ENCODE measurements around the gene ABHD6. TPM values are rescaled to one million over a fixed set of nuclear protein-coding genes. Genes with fewer than 3 reads are reported as not detected.
"Not testable (repeated sequence)": the region's sequence is repeated elsewhere in the genome, so short reads cannot be mapped to it uniquely, and the experiment has no call there.

The ABHD6 gene
- total RNA-seq, 2 experiments from 2014 or later, result 1.1 to 1.6 TPM

- H3K27me3 Mint-ChIP-seq (ENCODE audit: low read depth), result peaks cover 15% of the 10 kb centered on the region
- no peak overlapping the region for H3K27ac Mint-ChIP-seq
- intact Hi-C loops (cut with micrococcal nuclease), result no loop called here
- no peaks in the 10 kb centered on the region for H3K36me3 Mint-ChIP-seq (ENCODE audit: low read depth)
- no peaks in the 10 kb centered on the region for H3K9me3 Mint-ChIP-seq
- H3K4me3 Mint-ChIP-seq, result no peak overlapping the region
- no peak for DNase-seq
- H3K4me1 Mint-ChIP-seq (ENCODE audit: low read depth), result peaks cover 10% of the 10 kb centered on the region
- CTCF ChIA-PET, result interaction anchor here (1.0 to 7.8 kb wide), 5 partner anchors 16 to 57 kb away, joined by 3 to 47 read pairs (median 3); no protein-coding TSS in a partner anchor
Measured at GRCh38 chr3:58234516-58234931, 3.1 kb upstream of the ABHD6 start.

GRCh38 chr3:58235970-58236369 lies 1.6 kb upstream of the ABHD6 start:
- Mint-ChIP-seq H3K36me3 (ENCODE audit: low read depth) (no peaks in the 10 kb centered on the region), H3K27ac (no peak overlapping the region), H3K27me3 (ENCODE audit: low read depth) (peaks cover 10% of the 10 kb centered on the region), H3K4me1 (ENCODE audit: low read depth) (peaks cover 10% of the 10 kb centered on the region), H3K4me3 (no peak overlapping the region), H3K9me3 (no peaks in the 10 kb centered on the region)
- intact Hi-C loops (cut with micrococcal nuclease), result loop anchor here (5.0 kb wide), 2 partner anchors 196 to 256 kb away; partner anchors contain the start of genes KCTD6 and PDHB
- no peak for DNase-seq
- CTCF ChIA-PET, result interaction anchor here (7.8 kb wide), 1 partner anchor 18 kb away, joined by 47 read pairs; no protein-coding TSS in a partner anchor

GRCh38 chr3:58236527-58237237 lies 910 bp upstream of the ABHD6 start:
- H3K4me1 Mint-ChIP-seq (ENCODE audit: low read depth), result peaks cover 10% of the 10 kb centered on the region
- H3K4me3 Mint-ChIP-seq, result peak overlapping the region; percentile 86
- no peaks in the 10 kb centered on the region for H3K36me3 Mint-ChIP-seq (ENCODE audit: low read depth)
- CTCF ChIA-PET, result interaction anchor here (7.8 kb wide), 1 partner anchor 18 kb away, joined by 47 read pairs; no protein-coding TSS in a partner anchor
- peak overlapping the region; percentile 46 for H3K27ac Mint-ChIP-seq
- no peak for DNase-seq
- intact Hi-C loops (cut with micrococcal nuclease), result loop anchor here (1.0 to 5.0 kb wide), 7 partner anchors 22 to 296 kb away; partner anchors contain the start of genes HTD2, KCTD6, PDHB and RPP14
- peaks cover 9% of the 10 kb centered on the region for H3K27me3 Mint-ChIP-seq (ENCODE audit: low read depth)
- no peaks in the 10 kb centered on the region for H3K9me3 Mint-ChIP-seq

DNA sequence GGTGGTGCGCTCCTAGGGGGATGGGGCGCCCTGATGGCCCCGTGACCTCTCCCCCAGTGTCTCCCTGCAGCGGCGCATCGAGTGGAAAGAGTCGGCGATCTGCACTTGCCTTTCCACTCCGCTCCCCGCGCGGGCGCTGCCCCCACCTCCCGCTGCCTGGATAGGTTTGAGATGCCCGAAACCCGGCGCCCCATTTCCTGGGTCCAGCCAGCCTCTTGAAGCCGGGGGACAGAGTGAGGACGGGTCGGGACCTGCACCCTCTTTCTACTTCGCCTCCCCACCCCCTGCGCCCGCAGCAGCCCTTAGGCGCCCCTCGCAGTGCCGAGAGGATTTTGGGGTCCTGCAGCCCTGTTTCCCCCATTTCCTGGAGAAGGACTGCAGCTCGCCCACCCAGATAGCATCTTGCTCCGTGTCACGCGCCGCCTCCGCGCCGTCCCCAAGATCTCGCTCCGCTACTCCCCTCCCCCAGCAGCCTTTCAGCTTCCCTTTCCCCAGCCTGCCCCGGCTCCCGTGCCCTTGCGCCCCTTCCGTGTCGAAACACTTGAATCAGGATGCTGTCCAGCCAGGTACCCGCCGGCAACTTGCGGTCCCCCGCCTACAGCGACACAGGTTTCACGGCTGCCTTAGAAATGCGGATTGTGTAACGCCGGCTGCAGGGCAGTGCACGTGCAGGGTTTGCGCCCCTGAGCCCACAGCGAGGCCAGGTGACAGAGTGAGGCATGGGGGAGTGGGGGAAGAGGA lies 519 bp downstream of the ABHD6 start:
- CTCF ChIA-PET, result interaction anchor here (0.5 to 2.0 kb wide), 7 partner anchors 15 to 247 kb away, joined by 3 to 6 read pairs (median 3); partner anchors contain the start of genes HTD2 and RPP14
- Mint-ChIP-seq H3K9me3 (no peaks in the 10 kb centered on the region), H3K27ac (no peak overlapping the region), H3K36me3 (ENCODE audit: low read depth) (no peaks in the 10 kb centered on the region), H3K27me3 (ENCODE audit: low read depth) (peaks cover 6% of the 10 kb centered on the region), H3K4me3 (peak overlapping the region; percentile 86), H3K4me1 (ENCODE audit: low read depth) (peaks cover 10% of the 10 kb centered on the region)
- intact Hi-C loops (cut with micrococcal nuclease), result loop anchor here (1.0 to 5.0 kb wide), 7 partner anchors 24 to 294 kb away; partner anchors contain the start of genes HTD2, KCTD6, PDHB and RPP14
- peak; percentile 53 for DNase-seq

- CTCF ChIA-PET, result interaction anchor here (0.5 to 2.0 kb wide), 5 partner anchors 15 to 248 kb away, joined by 3 to 6 read pairs (median 5); partner anchors contain the start of genes HTD2 and RPP14
- intact Hi-C loops (cut with micrococcal nuclease), result loop anchor here (5.0 kb wide), 2 partner anchors 193 to 253 kb away; partner anchors contain the start of genes KCTD6 and PDHB
- Mint-ChIP-seq H3K9me3 (no peaks in the 10 kb centered on the region), H3K27ac (no peak overlapping the region), H3K27me3 (ENCODE audit: low read depth) (peaks cover 6% of the 10 kb centered on the region), H3K4me3 (peak overlapping the region; percentile 86), H3K36me3 (ENCODE audit: low read depth) (no peaks in the 10 kb centered on the region), H3K4me1 (ENCODE audit: low read depth) (peaks cover 10% of the 10 kb centered on the region)
- no peak for DNase-seq
Measured at GRCh38 chr3:58238830-58239229, 1.2 kb downstream of the ABHD6 start.

- H3K36me3 Mint-ChIP-seq (ENCODE audit: low read depth), result no peaks in the 10 kb centered on the region
- H3K4me1 Mint-ChIP-seq (ENCODE audit: low read depth), result peaks cover 7% of the 10 kb centered on the region
- H3K9me3 Mint-ChIP-seq, result no peaks in the 10 kb centered on the region
- CTCF ChIA-PET, result interaction anchor here (0.9 to 2.0 kb wide), 4 partner anchors 27 to 75 kb away, joined by 3 to 6 read pairs (median 4); partner anchors contain the start of genes HTD2 and RPP14
- H3K27ac Mint-ChIP-seq, result no peak overlapping the region
- DNase-seq, result no peak
- intact Hi-C loops (cut with micrococcal nuclease), result no loop called here
- no peak overlapping the region for H3K4me3 Mint-ChIP-seq
- H3K27me3 Mint-ChIP-seq (ENCODE audit: low read depth), result peaks cover 1% of the 10 kb centered on the region
Measured at GRCh38 chr3:58241306-58242044, 3.9 kb downstream of the ABHD6 start.

- H3K9me3 Mint-ChIP-seq, result no peaks in the 10 kb centered on the region
- H3K27me3 Mint-ChIP-seq (ENCODE audit: low read depth), result no peaks in the 10 kb centered on the region
- H3K4me1 Mint-ChIP-seq (ENCODE audit: low read depth), result peaks cover 4% of the 10 kb centered on the region
- CTCF ChIA-PET, result interaction anchor here (0.9 to 1.5 kb wide), 3 partner anchors 64 to 76 kb away, joined by 4 to 5 read pairs (median 4); partner anchors contain the start of genes HTD2 and RPP14
- no peaks in the 10 kb centered on the region for H3K36me3 Mint-ChIP-seq (ENCODE audit: low read depth)
- DNase-seq, result no peak
- intact Hi-C loops (cut with micrococcal nuclease), result no loop called here
- H3K27ac Mint-ChIP-seq, result no peak overlapping the region
- no peak overlapping the region for H3K4me3 Mint-ChIP-seq
Measured at GRCh38 chr3:58242340-58242739, 4.7 kb downstream of the ABHD6 start.

DNA sequence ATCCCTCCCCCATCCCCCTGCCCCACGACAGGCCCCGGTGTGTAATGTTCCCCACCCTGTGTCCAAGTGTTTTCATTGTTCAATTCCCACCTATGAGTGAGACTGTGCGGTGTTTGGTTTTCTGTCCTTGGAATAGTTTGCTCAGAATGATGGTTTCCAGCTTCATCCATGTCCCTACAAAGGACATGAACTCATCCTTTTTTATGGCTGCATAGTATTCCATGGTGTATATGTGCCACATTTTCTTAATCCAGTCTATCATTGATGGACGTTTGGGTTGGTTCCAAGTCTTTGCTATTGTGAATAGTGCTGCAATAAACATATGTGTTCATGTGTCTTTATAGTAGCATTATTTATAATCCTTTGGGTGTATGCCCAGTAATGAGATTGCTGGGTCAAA lies 5.3 kb downstream of the ABHD6 start:
- H3K36me3 Mint-ChIP-seq (ENCODE audit: low read depth); intact Hi-C loops (cut with micrococcal nuclease); H3K27ac Mint-ChIP-seq; H3K27me3 Mint-ChIP-seq (ENCODE audit: low read depth); H3K9me3 Mint-ChIP-seq; H3K4me3 Mint-ChIP-seq; H3K4me1 Mint-ChIP-seq (ENCODE audit: low read depth); DNase-seq: not testable (repeated sequence)
- CTCF ChIA-PET, result interaction anchor here (1.2 to 1.5 kb wide), 2 partner anchors 63 to 76 kb away, joined by 4 read pairs; partner anchors contain the start of genes HTD2 and RPP14

GRCh38 chr3:58243976-58244585 lies 6.5 kb downstream of the ABHD6 start:
- Mint-ChIP-seq H3K4me3 (no peak overlapping the region), H3K9me3 (no peaks in the 10 kb centered on the region), H3K36me3 (ENCODE audit: low read depth) (no peaks in the 10 kb centered on the region), H3K4me1 (ENCODE audit: low read depth) (no peaks in the 10 kb centered on the region), H3K27me3 (ENCODE audit: low read depth) (no peaks in the 10 kb centered on the region), H3K27ac (no peak overlapping the region)
- CTCF ChIA-PET, result no interaction called here
- intact Hi-C loops (cut with micrococcal nuclease), result no loop called here
- DNase-seq, result no peak

- H3K36me3 Mint-ChIP-seq (ENCODE audit: low read depth), result no peaks in the 10 kb centered on the region
- H3K4me1 Mint-ChIP-seq (ENCODE audit: low read depth), result no peaks in the 10 kb centered on the region
- H3K4me3 Mint-ChIP-seq, result no peak overlapping the region
- DNase-seq, result no peak
- no peaks in the 10 kb centered on the region for H3K9me3 Mint-ChIP-seq
- intact Hi-C loops (cut with micrococcal nuclease), result no loop called here
- H3K27me3 Mint-ChIP-seq (ENCODE audit: low read depth), result no peaks in the 10 kb centered on the region
- no peak overlapping the region for H3K27ac Mint-ChIP-seq
- CTCF ChIA-PET, result no interaction called here
Measured at GRCh38 chr3:58246148-58247047, 8.8 kb downstream of the ABHD6 start.

All from activated naive CD4-positive, alpha-beta T cell treated with anti-CD3 and anti-CD28 coated beads for 36 hours (primary cell).